Measurements from ENCODE around the gene HDAC4. TPM values are rescaled to one million over a fixed set of nuclear protein-coding genes. Genes with fewer than 3 reads are reported as not detected.
A peak's percentile ranks its signal among the peaks of the same experiment; 100 is the strongest.

HDAC4 gene
- total RNA-seq, 8 experiments from 2014 or later = 12.2 to 55.7 (median 18.1) TPM

GRCh38 chr2:239230318-239231052 lies 170.3 kb downstream of the HDAC4 start:
- H3K4me1 ChIP-seq (replicated peaks in 1 of 2) = peaks cover 13 to 27% of the 10 kb centered on the region in 2 donors
- 85 to 100% (median 93%) methylated on average over 1 to 15 of the region's 26 CpGs; no CpG with 5 or more reads in 3 of the 10 experiments for WGBS, 10 experiments
- ATAC-seq (replicated peaks in 6 of 8) = no peak
- no peak overlapping the region for H3K27ac ChIP-seq
- in situ Hi-C loops (cut with MboI; ENCODE audit: low pct_unique_long_range_greater_than_20kb in 2 of 9, low sequenced_read_pairs in 9 of 9, unreplicated experiment in 9 of 9) = no loop called here
- no peak overlapping the region for H3K4me3 ChIP-seq

GRCh38 chr2:239229545-239230279 lies 171.1 kb downstream of the HDAC4 start:
- WGBS, 10 experiments = 86 to 100% (median 90%) methylated on average over 1 to 10 of the region's 11 CpGs; no CpG with 5 or more reads in 2 of the 10 experiments
- H3K27ac ChIP-seq = peak overlapping the region in 1 of 2 donors; percentile 10
- in situ Hi-C loops (cut with MboI; ENCODE audit: low pct_unique_long_range_greater_than_20kb in 2 of 9, low sequenced_read_pairs in 9 of 9, unreplicated experiment in 9 of 9) = no loop called here
- no peak for ATAC-seq (replicated peaks in 6 of 8)
- H3K4me3 ChIP-seq = no peak overlapping the region
- peaks cover 16 to 29% of the 10 kb centered on the region in 2 donors for H3K4me1 ChIP-seq (replicated peaks in 1 of 2)

DNA sequence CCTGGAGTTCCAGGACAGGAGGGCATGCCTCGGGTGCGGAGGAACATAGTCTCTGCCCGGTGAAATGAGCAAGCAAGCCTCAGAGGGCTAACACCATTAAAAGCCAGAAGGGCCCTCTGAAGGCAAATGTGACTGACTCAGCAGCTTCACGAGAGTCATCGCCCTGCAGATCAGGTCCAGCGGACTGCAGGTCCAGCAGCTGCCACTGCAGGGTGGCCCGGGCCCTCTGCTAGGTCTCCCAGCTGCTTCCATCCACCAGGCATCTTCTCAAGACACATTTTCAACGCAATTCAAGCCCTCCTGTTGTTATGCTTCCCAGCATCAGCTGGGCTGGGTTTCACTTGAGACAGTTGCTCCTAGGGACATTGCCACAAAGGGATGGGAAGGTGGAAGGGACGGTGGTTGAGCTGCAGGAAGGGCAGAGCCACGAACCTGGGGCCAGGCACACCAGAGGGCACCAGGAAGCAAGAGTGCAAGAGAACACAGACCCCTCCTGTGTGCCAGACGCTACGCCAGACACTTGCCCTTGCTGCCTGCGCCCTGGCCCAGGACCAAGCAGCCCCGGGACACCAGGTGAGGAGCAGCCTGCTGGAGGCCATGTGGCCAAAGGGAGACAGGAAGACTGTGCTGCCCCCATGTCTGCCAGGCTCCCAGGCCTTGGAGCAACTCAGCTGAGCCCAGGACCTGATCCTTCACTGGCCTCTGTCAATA lies 173.0 kb downstream of the HDAC4 start:
- 38 to 100% (median 69%) methylated on average over 1 to 8 of the region's 14 CpGs; no CpG with 5 or more reads in 4 of the 10 experiments for WGBS, 10 experiments
- ATAC-seq (replicated peaks in 6 of 8) = peak in 1 of 8 experiments; percentile 28
- Histone ChIP-seq H3K4me3 (no peak overlapping the region), H3K4me1 (replicated peaks in 1 of 2) (peaks cover 29 to 30% of the 10 kb centered on the region in 2 donors), H3K27ac (no peak overlapping the region)
- in situ Hi-C loops (cut with MboI; ENCODE audit: low pct_unique_long_range_greater_than_20kb in 2 of 9, low sequenced_read_pairs in 9 of 9, unreplicated experiment in 9 of 9) = no loop called here

GRCh38 chr2:239226677-239227581 lies 173.9 kb downstream of the HDAC4 start:
- H3K4me1 ChIP-seq (replicated peaks in 1 of 2) = peaks cover 29 to 34% of the 10 kb centered on the region in 2 donors
- in situ Hi-C loops (cut with MboI; ENCODE audit: low pct_unique_long_range_greater_than_20kb in 2 of 9, low sequenced_read_pairs in 9 of 9, unreplicated experiment in 9 of 9) = no loop called here
- peak in 4 of 8 experiments; percentile 3 to 30 (median 10) for ATAC-seq (replicated peaks in 6 of 8)
- no peak overlapping the region for H3K27ac ChIP-seq
- H3K4me3 ChIP-seq = no peak overlapping the region
- WGBS, 10 experiments = 40 to 100% (median 85%) methylated on average over 1 to 6 of the region's 17 CpGs; no CpG with 5 or more reads in 2 of the 10 experiments

DNA sequence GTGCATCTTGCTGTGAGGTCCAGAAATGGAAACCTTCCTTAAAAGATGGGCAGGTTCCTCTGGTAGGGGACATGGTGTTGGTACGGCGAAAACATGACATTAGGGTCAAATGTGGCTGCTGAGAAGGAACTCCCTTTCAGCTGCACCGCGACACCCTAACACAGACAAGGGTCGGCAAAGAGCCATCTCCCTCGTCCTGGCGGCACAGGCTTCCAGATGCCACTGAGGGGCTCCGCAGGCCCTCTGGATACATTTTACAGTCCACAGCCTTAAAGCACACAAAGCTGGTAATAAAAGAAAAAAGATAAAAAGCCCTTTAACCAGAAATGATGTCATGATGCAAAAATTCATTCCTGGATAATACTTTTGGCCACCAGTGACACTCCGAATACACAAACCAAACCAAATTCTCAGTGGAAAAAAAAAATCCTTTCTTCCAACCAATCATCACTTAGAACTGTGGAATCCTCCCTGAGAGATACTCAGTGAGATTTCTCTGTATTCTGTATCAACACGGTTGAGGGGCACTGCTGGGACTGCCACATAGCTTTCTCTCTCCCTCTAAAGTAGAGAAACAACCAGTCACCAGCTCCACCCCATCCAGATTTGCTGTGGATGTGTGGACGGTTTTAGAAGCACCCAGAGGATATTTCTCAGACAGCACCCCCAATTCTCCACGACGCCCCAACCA lies 174.8 kb downstream of the HDAC4 start:
- H3K4me1 ChIP-seq (replicated peaks in 1 of 2) = peaks cover 30 to 39% of the 10 kb centered on the region in 2 donors
- no peak overlapping the region for H3K4me3 ChIP-seq
- in situ Hi-C loops (cut with MboI; ENCODE audit: low pct_unique_long_range_greater_than_20kb in 2 of 9, low sequenced_read_pairs in 9 of 9, unreplicated experiment in 9 of 9) = no loop called here
- 20 to 95% (median 60%) methylated on average over 2 to 10 of the region's 13 CpGs for WGBS, 10 experiments
- H3K27ac ChIP-seq = no peak overlapping the region
- ATAC-seq (replicated peaks in 6 of 8) = peak in 7 of 8 experiments; percentile 1 to 71 (median 41)

DNA sequence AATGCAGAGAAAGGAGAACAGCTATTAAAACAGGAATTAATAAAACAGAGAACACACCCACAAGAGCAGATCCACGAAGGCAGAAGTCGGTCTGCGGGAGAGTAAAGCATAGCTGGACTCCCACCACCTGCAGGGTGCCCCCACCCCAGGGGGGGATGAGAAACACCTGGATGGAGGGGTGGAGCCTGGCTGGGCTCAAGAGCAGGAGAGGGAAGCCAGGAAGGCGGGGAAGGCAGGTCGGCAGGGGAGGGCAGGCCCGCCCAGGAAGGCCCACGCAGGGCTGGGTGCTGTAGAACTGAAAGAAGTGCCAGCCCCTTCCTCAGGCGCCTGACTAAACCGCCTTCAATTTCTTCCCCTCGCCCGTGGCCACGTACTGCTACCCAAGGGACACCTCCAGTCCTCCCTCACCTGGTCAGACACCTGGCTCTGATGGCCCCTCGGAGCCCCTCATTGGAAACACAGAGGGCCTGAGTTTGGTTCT lies 175.4 kb downstream of the HDAC4 start:
- H3K4me1 ChIP-seq (replicated peaks in 1 of 2) = peaks cover 34 to 41% of the 10 kb centered on the region in 2 donors
- no peak overlapping the region for H3K27ac ChIP-seq
- in situ Hi-C loops (cut with MboI; ENCODE audit: low pct_unique_long_range_greater_than_20kb in 2 of 9, low sequenced_read_pairs in 9 of 9, unreplicated experiment in 9 of 9) = no loop called here
- WGBS, 10 experiments = 20 to 100% (median 87%) methylated on average over 1 to 3 of the region's 13 CpGs; no CpG with 5 or more reads in 3 of the 10 experiments
- no peak overlapping the region for H3K4me3 ChIP-seq
- ATAC-seq (replicated peaks in 6 of 8) = peak in 3 of 8 experiments; percentile 2 to 3 (median 2)

GRCh38 chr2:239224955-239225354 lies 175.9 kb downstream of the HDAC4 start:
- 37 to 100% (median 78%) methylated on average over 1 to 2 of the region's 2 CpGs for whole genome bisulfite sequencing, 10 experiments
- Histone ChIP-seq H3K4me3 (no peak overlapping the region), H3K27ac (no peak overlapping the region), H3K4me1 (replicated peaks in 1 of 2) (peaks cover 33 to 41% of the 10 kb centered on the region in 2 donors)
- in situ Hi-C loops (cut with MboI; ENCODE audit: low pct_unique_long_range_greater_than_20kb in 2 of 9, low sequenced_read_pairs in 9 of 9, unreplicated experiment in 9 of 9) = no loop called here
- no peak for ATAC-seq (replicated peaks in 6 of 8)

GRCh38 chr2:239224199-239224570 lies 176.6 kb downstream of the HDAC4 start:
- Histone ChIP-seq H3K4me1 (replicated peaks in 1 of 2) (peaks cover 25 to 41% of the 10 kb centered on the region in 2 donors), H3K27ac (no peak overlapping the region), H3K4me3 (no peak overlapping the region)
- WGBS, 10 experiments = 58 to 100% (median 78%) methylated on average over 2 to 11 of the region's 13 CpGs; no CpG with 5 or more reads in 2 of the 10 experiments
- ATAC-seq (replicated peaks in 6 of 8) = peak in 4 of 8 experiments; percentile 24 to 66 (median 56)
- in situ Hi-C loops (cut with MboI; ENCODE audit: low pct_unique_long_range_greater_than_20kb in 2 of 9, low sequenced_read_pairs in 9 of 9, unreplicated experiment in 9 of 9) = no loop called here

GRCh38 chr2:239223310-239224198 lies 177.3 kb downstream of the HDAC4 start:
- WGBS, 10 experiments = 0 to 95% (median 84%) methylated on average over 1 to 21 of the region's 24 CpGs
- no peak overlapping the region for H3K27ac ChIP-seq
- in situ Hi-C loops (cut with MboI; ENCODE audit: low pct_unique_long_range_greater_than_20kb in 2 of 9, low sequenced_read_pairs in 9 of 9, unreplicated experiment in 9 of 9) = no loop called here
- H3K4me3 ChIP-seq = no peak overlapping the region
- ATAC-seq (replicated peaks in 6 of 8) = peak in 6 of 8 experiments; percentile 2 to 95 (median 48)
- H3K4me1 ChIP-seq (replicated peaks in 1 of 2) = peaks cover 25 to 41% of the 10 kb centered on the region in 2 donors

- 51 to 87% (median 73%) methylated on average over 3 to 9 of the region's 10 CpGs for WGBS, 10 experiments
- Histone ChIP-seq H3K4me1 (replicated peaks in 1 of 2) (peaks cover 25 to 41% of the 10 kb centered on the region in 2 donors), H3K27ac (no peak overlapping the region), H3K4me3 (no peak overlapping the region)
- ATAC-seq (replicated peaks in 6 of 8) = no peak
- in situ Hi-C loops (cut with MboI; ENCODE audit: low pct_unique_long_range_greater_than_20kb in 2 of 9, low sequenced_read_pairs in 9 of 9, unreplicated experiment in 9 of 9) = no loop called here
These were observed 178.0 kb downstream of the HDAC4 start for GRCh38 chr2:239222706-239223309.

- H3K4me3 ChIP-seq = no peak overlapping the region
These were observed 178.5 kb downstream of the HDAC4 start for GRCh38 chr2:239222312-239222660.

More at GRCh38 chr2:239222312-239222660, 178.5 kb downstream of the HDAC4 start:
- ATAC-seq (replicated peaks in 6 of 8) = no peak
- WGBS, 10 experiments = 68 to 100% (median 89%) methylated on average over 1 to 2 of the region's 2 CpGs; no CpG with 5 or more reads in 2 of the 10 experiments
- in situ Hi-C loops (cut with MboI; ENCODE audit: low pct_unique_long_range_greater_than_20kb in 2 of 9, low sequenced_read_pairs in 9 of 9, unreplicated experiment in 9 of 9) = no loop called here
- Histone ChIP-seq H3K4me1 (replicated peaks in 1 of 2) (peaks cover 25 to 41% of the 10 kb centered on the region in 2 donors), H3K27ac (no peak overlapping the region)

Measured in motor neuron (in vitro differentiated cells).